H1 (cell line): ENCODE data around the gene CKB. TPM values are rescaled to one million over a fixed set of nuclear protein-coding genes. Genes with fewer than 3 reads are reported as not detected.
A peak's percentile ranks its signal among the peaks of the same experiment; 100 is the strongest.

Experiments
- CREB1 ChIP-seq: IDR thresholded peaks from 2 replicates; pipeline ENCODE4 v1.6.1; 2012; ENCODE audit warnings: inconsistent platforms
- GABPA ChIP-seq: IDR thresholded peaks from 2 replicates; pipeline ENCODE4 v1.6.1; 2011; ENCODE audit warnings: mild to moderate bottlenecking, low read length, moderate library complexity, borderline replicate concordance; ENCODE audit not compliant: insufficient read depth
- GTF2F1 ChIP-seq: IDR thresholded peaks from 2 replicates; pipeline ENCODE4 v1.6.1; 2012; ENCODE audit warnings: low read depth, low read length, improper control_type of control experiment, borderline replicate concordance
- JUN ChIP-seq: IDR thresholded peaks from 2 replicates; pipeline ENCODE4 v1.6.1; 2011; ENCODE audit warnings: low read depth, mild to moderate bottlenecking, improper control_type of control experiment, low read length
- RAD21 ChIP-seq, 2 experiments: IDR thresholded peaks in 1 of 2; conservative IDR thresholded peaks in 1 of 2; 2 replicates each; pipeline ENCODE4 v1.6.1; 2011; ENCODE audit warnings: low read depth in 2 of 2, low read length in 2 of 2, improper control_type of control experiment in 1 of 2, inconsistent platforms in 1 of 2, mild to moderate bottlenecking in 1 of 2, moderate library complexity in 1 of 2
- RBBP5 ChIP-seq: IDR thresholded peaks from 2 replicates; pipeline ENCODE4 v1.7.1; 2012; ENCODE audit warnings: low read depth, mild to moderate bottlenecking, inconsistent platforms, low read length, moderate library complexity, borderline replicate concordance
- SAP30 ChIP-seq: fragments of 300-600 bp; sonication (generic); IDR thresholded peaks from 2 replicates; pipeline ENCODE4 v1.7.1; 2012; ENCODE audit warnings: low read length, moderate library complexity, mild to moderate bottlenecking, inconsistent platforms; ENCODE audit not compliant: insufficient read depth, insufficient replicate concordance
- SIRT6 ChIP-seq: IDR thresholded peaks from one replicate; pipeline ENCODE4 v1.7.1; 2012; ENCODE audit warnings: low read length, inconsistent platforms
- TBP ChIP-seq: IDR thresholded peaks from 2 replicates; pipeline ENCODE4 v1.6.1; 2011; ENCODE audit warnings: low read depth, low read length, improper control_type of control experiment
- polyA plus RNA-seq, 7 experiments: library from polyadenylated mRNA; depleted of rRNA in 3 of 7; stranded (reverse) in 5 of 7; unstranded in 2 of 7; fragments of >200 nt in 5 of 7; fragments of 200-250 nt in 2 of 7; gene quantifications; 1 replicate in 5 of 7; 2 replicates in 1 of 7; 4 replicates in 1 of 7; pipeline versions ENCODE4 v1.2.1 to v1.2.3, GENCODE V29; 2011 to 2013; ENCODE audit warnings: missing spikeins in 2 of 7, mixed read lengths in 2 of 7
- total RNA-seq: library from RNA; stranded (reverse); fragmentation: NEBNext Ultra II Directional; extraction: Animal tissue kit (Norgen Biotek cat#: 25700); gene quantifications from 2 replicates; pipeline ENCODE4 v1.2.1, GENCODE V29; 2021
- TF ChIP-seq, protein P1 (sequence below): IDR thresholded peaks from 2 replicates; pipeline ENCODE4 v1.6.1; 2011; ENCODE audit warnings: low read length, improper control_type of control experiment

CKB gene
- total and polyA plus RNA-seq, 2 of the 8 experiments (the other 6 are each of a cell fraction or from before 2014, with no cell fraction given) = 538 to 950 TPM

DNA sequence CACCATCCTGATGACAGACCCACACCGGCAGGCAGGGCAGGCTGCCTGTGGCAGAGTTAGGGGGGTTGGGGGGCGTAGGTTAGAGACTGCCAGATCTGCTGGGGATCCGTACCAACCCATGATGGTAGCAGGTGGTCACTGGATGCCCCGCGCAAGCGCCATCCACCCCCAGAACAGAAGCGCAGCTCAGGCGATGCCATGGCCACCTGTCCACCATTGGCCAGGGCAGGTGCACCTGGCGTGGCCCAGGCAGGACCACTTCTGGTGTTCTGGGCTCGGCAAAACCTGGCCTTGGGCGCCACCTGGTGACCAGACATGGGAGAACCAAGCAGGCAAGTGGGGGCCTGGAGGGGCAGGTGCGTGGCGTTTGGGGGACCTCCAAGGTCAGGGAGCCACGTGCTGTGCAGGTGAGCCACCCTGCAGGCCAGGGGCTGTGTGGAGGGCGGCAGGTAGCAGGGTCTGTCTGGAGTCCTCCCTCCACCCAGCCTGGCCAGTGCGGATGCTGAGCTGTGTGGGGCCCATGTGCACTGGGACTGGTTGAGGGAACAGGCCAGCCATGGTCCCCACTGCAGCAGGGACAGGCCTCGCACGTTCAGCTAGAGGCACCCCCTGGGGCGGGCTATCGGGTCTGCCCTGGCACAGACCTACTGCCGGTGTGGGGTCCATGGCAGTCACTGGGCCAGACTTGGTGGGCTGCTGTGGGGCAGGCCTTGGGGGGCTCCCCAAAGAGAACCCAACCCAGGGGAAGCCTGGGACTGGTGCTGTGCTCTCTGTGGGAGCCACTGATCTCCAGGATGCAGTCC is 24.2 kb upstream of the CKB start (continued):
- TF ChIP-seq GABPA (peak; percentile 65; the same call in 1 of the 2 replicates), SAP30 (no peak), TBP (no peak), CREB1 (0 out of 2 replicates have a peak, but pooled peaks have one; percentile 59), SIRT6 (no peak), JUN (no peak), RAD21 (IDR thresholded peaks at IDR 0.05 in 1 of 2, conservative IDR thresholded peaks at IDR 0.05 in 1 of 2; ENCODE audit: low read depth in 2 of 2, low read length in 2 of 2) (peak; percentile 100), GTF2F1 (no peak), RBBP5 (no peak)
- TF ChIP-seq, protein P1, sequence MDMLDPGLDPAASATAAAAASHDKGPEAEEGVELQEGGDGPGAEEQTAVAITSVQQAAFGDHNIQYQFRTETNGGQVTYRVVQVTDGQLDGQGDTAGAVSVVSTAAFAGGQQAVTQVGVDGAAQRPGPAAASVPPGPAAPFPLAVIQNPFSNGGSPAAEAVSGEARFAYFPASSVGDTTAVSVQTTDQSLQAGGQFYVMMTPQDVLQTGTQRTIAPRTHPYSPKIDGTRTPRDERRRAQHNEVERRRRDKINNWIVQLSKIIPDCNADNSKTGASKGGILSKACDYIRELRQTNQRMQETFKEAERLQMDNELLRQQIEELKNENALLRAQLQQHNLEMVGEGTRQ = no peak
